Activated effector memory CD4-positive, alpha-beta T cell treated with anti-CD3 and anti-CD28 coated beads, Interleukin-2, amount 50 U/mL, for 16 hours (primary cell): ENCODE measurements around the gene PDE4D.
"Not testable (repeated sequence)": the region's sequence is repeated elsewhere in the genome, so short reads cannot be mapped to it uniquely, and the experiment has no call there.

Source experiments
- DNase-seq: peaks from one replicate; pipeline ENCODE4 v3.0.0-alpha.2; 2020

Gene PDE4D

GRCh38 chr5:59019078-59019477, 874.4 kb downstream of the PDE4D start:
- DNase-seq: no peak

GRCh38 chr5:59016925-59017324, 876.6 kb downstream of the PDE4D start:
- DNase-seq: no peak

- DNase-seq: no peak
Measured at GRCh38 chr5:59008816-59009473, 884.6 kb downstream of the PDE4D start.

- no peak for DNase-seq
Measured at GRCh38 chr5:59007460-59008063, 886.0 kb downstream of the PDE4D start.

- DNase-seq: no peak
Measured at GRCh38 chr5:59005934-59006701, 887.4 kb downstream of the PDE4D start.

- DNase-seq: no peak
Measured at GRCh38 chr5:59003641-59004040, 889.9 kb downstream of the PDE4D start.

GRCh38 chr5:59003124-59003523, 890.4 kb downstream of the PDE4D start:
- DNase-seq: no peak

GRCh38 chr5:59002162-59002825, 891.2 kb downstream of the PDE4D start:
- DNase-seq: no peak

GRCh38 chr5:59001716-59002115, 891.8 kb downstream of the PDE4D start:
- no peak for DNase-seq

- DNase-seq: no peak
Measured at GRCh38 chr5:59001154-59001553, 892.4 kb downstream of the PDE4D start.

- no peak for DNase-seq
Measured at GRCh38 chr5:59000211-59000610, 893.3 kb downstream of the PDE4D start.

GRCh38 chr5:58999804-59000203, 893.7 kb downstream of the PDE4D start:
- DNase-seq: no peak

- no peak for DNase-seq
Measured at GRCh38 chr5:58998544-58998943, 895.0 kb downstream of the PDE4D start.

- DNase-seq: not testable (repeated sequence)
Measured at GRCh38 chr5:58995779-58996178, 897.7 kb downstream of the PDE4D start.

GRCh38 chr5:58993461-58993860, 900.1 kb downstream of the PDE4D start:
- DNase-seq: no peak

- DNase-seq: no peak
Measured at GRCh38 chr5:58988938-58989337, 904.6 kb downstream of the PDE4D start.

- no peak for DNase-seq
Measured at GRCh38 chr5:58987193-58987592, 906.3 kb downstream of the PDE4D start.

- no peak for DNase-seq
Measured at GRCh38 chr5:58986281-58986680, 907.2 kb downstream of the PDE4D start.

- no peak for DNase-seq
Measured at GRCh38 chr5:58985759-58986158, 907.8 kb downstream of the PDE4D start.

GRCh38 chr5:58985311-58985710, 908.2 kb downstream of the PDE4D start:
- no peak for DNase-seq

GRCh38 chr5:58983526-58984452, 909.7 kb downstream of the PDE4D start:
- no peak for DNase-seq

- no peak for DNase-seq
Measured at GRCh38 chr5:58980890-58981289, 912.6 kb downstream of the PDE4D start.
